ENCODE results near the gene TP53INP2. TPM values are rescaled to one million over a fixed set of nuclear protein-coding genes. Genes with fewer than 3 reads are reported as not detected.
A peak's percentile ranks its signal among the peaks of the same experiment; 100 is the strongest.

The TP53INP2 gene
- total and polyA plus RNA-seq, 2 of the 13 experiments (the other 11 are each of a cell fraction or from before 2014, with no cell fraction given) = 5.2 to 18.8 TPM

- TF ChIP-seq ZBTB7A (CRISPR knock-in tag; IDR thresholded peaks at IDR 0.05) (0 out of 2 replicates have a peak, but pooled peaks have one; percentile 45), ARNT2 (CRISPR knock-in tag; IDR thresholded peaks at IDR 0.05; ENCODE audit: low read depth) (0 out of 2 replicates have a peak, but pooled peaks have one; percentile 34), MTF2 (CRISPR knock-in tag; IDR thresholded peaks at IDR 0.05; ENCODE audit: borderline replicate concordance) (peak; percentile 73; the same call in 1 of the 2 replicates), MAF1 (CRISPR knock-in tag; IDR thresholded peaks at IDR 0.05; ENCODE audit: borderline replicate concordance) (0 out of 2 replicates have a peak, but pooled peaks have one; percentile 21), KDM3A (CRISPR knock-in tag; IDR thresholded peaks at IDR 0.05; ENCODE audit: low read depth) (0 out of 2 replicates have a peak, but pooled peaks have one; percentile 26), MTA3 (CRISPR knock-in tag; IDR thresholded peaks at IDR 0.05) (no peak), ETV5 (CRISPR knock-in tag; IDR thresholded peaks at IDR 0.05; ENCODE audit: borderline replicate concordance) (0 out of 2 replicates have a peak, but pooled peaks have one; percentile 8), ZBTB39 (CRISPR knock-in tag; IDR thresholded peaks at IDR 0.05) (peak; percentile 16; the same call in 1 of the 2 replicates), PTBP1 (IDR thresholded peaks at IDR 0.05; ENCODE audit: low read depth, low read length, poor library complexity, severe bottlenecking) (no peak), U2AF1 (optimal IDR thresholded peaks at IDR 0.05; ENCODE audit: low read depth, low read length) (no peak), SP4 (CRISPR knock-in tag; IDR thresholded peaks at IDR 0.05) (0 out of 2 replicates have a peak, but pooled peaks have one; percentile 9), SAFB2 (CRISPR knock-in tag; IDR thresholded peaks at IDR 0.05; ENCODE audit: borderline replicate concordance, low read depth) (peak; percentile 80; the same call in 1 of the 2 replicates), FOXK1 (CRISPR knock-in tag; IDR thresholded peaks at IDR 0.05; ENCODE audit: borderline replicate concordance, low read depth) (peak; percentile 4; the same call in 1 of the 2 replicates), MEIS2 (CRISPR knock-in tag; IDR thresholded peaks at IDR 0.05) (0 out of 2 replicates have a peak, but pooled peaks have one; percentile 26), SPEN (CRISPR knock-in tag; IDR thresholded peaks at IDR 0.05; ENCODE audit: low read depth) (peak; percentile 54; the same call in 1 of the 2 replicates), NR2F6 (IDR thresholded peaks at IDR 0.05) (peak; percentile 47), NR2F6 (CRISPR knock-in tag; IDR thresholded peaks at IDR 0.05) (peak; percentile 76), ZNF800 (CRISPR knock-in tag; IDR thresholded peaks at IDR 0.05) (no peak), GTF3A (CRISPR knock-in tag; conservative IDR thresholded peaks at IDR 0.05) (0 out of 2 replicates have a peak, but pooled peaks have one; percentile 8), ZNF768 (CRISPR knock-in tag; IDR thresholded peaks at IDR 0.05) (peak; percentile 98), ZNF451 (CRISPR knock-in tag; IDR thresholded peaks at IDR 0.05) (0 out of 2 replicates have a peak, but pooled peaks have one; percentile 11), STAG1 (CRISPR knock-in tag; IDR thresholded peaks at IDR 0.05) (peak; percentile 61), ZNF781 (CRISPR knock-in tag; IDR thresholded peaks at IDR 0.05; ENCODE audit: borderline replicate concordance, not compliant biosample characterization) (peak; percentile 59), ZNF576 (CRISPR knock-in tag; IDR thresholded peaks at IDR 0.05) (no peak), MAX (IDR thresholded peaks at IDR 0.05) (no peak)
Observed at GRCh38 chr20:34705397-34706301, 1.5 kb downstream of the TP53INP2 start (continued).
